Prostate gland (tissue), 2 donors: ENCODE data around the gene IL12B.

Source experiments
- CTCF ChIP-seq, 4 experiments: fragments of 200-600 bp in 2 of 4; fragments of 450-650 bp in 2 of 4; sonication (generic) in 2 of 4; IDR thresholded peaks; 1 replicate in 3 of 4; 2 replicates in 1 of 4; pipeline ENCODE4 v1.5.1; 2016 to 2019; ENCODE audit warnings: antibody characterized with exemption in 4 of 4, mild to moderate bottlenecking in 2 of 4, moderate library complexity in 2 of 4
- POLR2A ChIP-seq: fragments of 450-650 bp; IDR thresholded peaks from one replicate; pipeline ENCODE4 v1.6.1; 2016; ENCODE audit warnings: antibody characterized with exemption, mild to moderate bottlenecking
- POLR2AphosphoS5 ChIP-seq: sonication (generic); formaldehyde crosslinking; IDR thresholded peaks from one replicate; pipeline ENCODE4 v1.6.1; 2017; ENCODE audit warnings: antibody characterized with exemption

- TF ChIP-seq CTCF (IDR thresholded peaks at IDR 0.05), result no peak
- TF ChIP-seq POLR2AphosphoS5, result no peak
- no peak for TF ChIP-seq POLR2A
These were observed 12.6 kb upstream of the IL12B start for GRCh38 chr5:159342840-159343239.
